ENCODE data around the gene RAET1E.
"Not testable (repeated sequence)": the region's sequence is repeated elsewhere in the genome, so short reads cannot be mapped to it uniquely, and the experiment has no call there.

The RAET1E gene

GRCh38 chr6:149927025-149927424 lies 29.1 kb upstream of the RAET1E start:
- DNase-seq: not testable (repeated sequence)

- peak; percentile 87 for DNase-seq
Measured at GRCh38 chr6:149925974-149926777, 28.3 kb upstream of the RAET1E start.

- DNase-seq: no peak
Measured at GRCh38 chr6:149925253-149925973, 27.5 kb upstream of the RAET1E start.

GRCh38 chr6:149924933-149925252 lies 27.0 kb upstream of the RAET1E start:
- DNase-seq: no peak

- no peak for DNase-seq
Measured at GRCh38 chr6:149924206-149924932, 26.5 kb upstream of the RAET1E start.

- no peak for DNase-seq
Measured at GRCh38 chr6:149923327-149923986, 25.5 kb upstream of the RAET1E start.

- peak; percentile 92 for DNase-seq
Measured at GRCh38 chr6:149922642-149923326, 24.9 kb upstream of the RAET1E start, which contains the start of gene RAET1G. Gene RAET1G, minus strand, starts transcription at chr6:149923121. Its CDS starts 111 bp downstream, at chr6:149923010.

GRCh38 chr6:149922091-149922490 lies 24.2 kb upstream of the RAET1E start:
- DNase-seq: not testable (repeated sequence)

- no peak for DNase-seq
Measured at GRCh38 chr6:149921361-149921760, 23.4 kb upstream of the RAET1E start.

- DNase-seq: no peak
Measured at GRCh38 chr6:149919834-149920225, 21.9 kb upstream of the RAET1E start.

- not testable (repeated sequence) for DNase-seq
Measured at GRCh38 chr6:149919126-149919833, 21.4 kb upstream of the RAET1E start.

- DNase-seq: no peak
Measured at GRCh38 chr6:149918151-149918905, 20.4 kb upstream of the RAET1E start.

GRCh38 chr6:149917679-149918078 lies 19.8 kb upstream of the RAET1E start:
- no peak for DNase-seq

GRCh38 chr6:149915970-149916865 lies 18.3 kb upstream of the RAET1E start:
- DNase-seq: no peak

GRCh38 chr6:149913540-149914240 lies 15.8 kb upstream of the RAET1E start:
- no peak for DNase-seq

GRCh38 chr6:149913085-149913484 lies 15.2 kb upstream of the RAET1E start:
- DNase-seq: no peak

- DNase-seq: not testable (repeated sequence)
Measured at GRCh38 chr6:149912680-149913079, 14.8 kb upstream of the RAET1E start.

GRCh38 chr6:149910721-149911151 lies 12.8 kb upstream of the RAET1E start:
- no peak for DNase-seq

All from NCI-H146 (cell line).